CD4-positive, alpha-beta T cell (primary cell): Measurements from ENCODE around the gene COL25A1. TPM values are rescaled to one million over a fixed set of nuclear protein-coding genes. Genes with fewer than 3 reads are reported as not detected.

Source experiments
- ATAC-seq: fragments of 200-7000 bp; cut with Tn5 transposase; one replicate; pipeline ENCODE4 v1.10.0; 2022; ENCODE audit warnings: mild to moderate bottlenecking; ENCODE audit not compliant: poor library complexity
- CTCF ChIA-PET: fragments of 350-600 bp; sonication (Branson Sonifier 250); formaldehyde crosslinking; loops from one replicate; lab custom pipeline; 2021; ENCODE audit warnings: antibody characterized with exemption, inconsistent platforms; lab: Charles Lee
- POLR2A ChIA-PET: fragments of 350-600 bp; sonication (Branson Sonifier 250); formaldehyde crosslinking; loops from one replicate; lab custom pipeline; 2021; ENCODE audit warnings: antibody characterized with exemption, inconsistent platforms; lab: Charles Lee
- DNase-seq, 14 experiments: peaks; one replicate each; pipeline ENCODE4 v3.0.0-alpha.2; 2013 to 2020; ENCODE audit warnings: mixed read lengths in 2 of 14
- H3K27ac ChIP-seq, 2 donors: one replicate each; pipeline versions ENCODE4 v1.5.1 to v1.7.0; 2013; ENCODE audit warnings: low read length in 2 of 2, low read depth in 1 of 2, mild to moderate bottlenecking in 1 of 2
- H3K27me3 ChIP-seq, 2 experiments: 1 replicate in 1 of 2; 2 replicates in 1 of 2; pipeline versions ENCODE4 v1.6.1 to v1.7.0; 2013; ENCODE audit warnings: low read length in 2 of 2, control low read depth in 1 of 2, mild to moderate bottlenecking in 1 of 2, moderate library complexity in 1 of 2; ENCODE audit not compliant: insufficient read depth in 2 of 2, control insufficient read depth in 1 of 2
- H3K36me3 ChIP-seq: one replicate; pipeline ENCODE4 v1.6.1; 2013; ENCODE audit warnings: low read length, control low read depth; ENCODE audit not compliant: insufficient read depth
- H3K4me1 ChIP-seq: one replicate; pipeline ENCODE4 v1.6.1; 2013; ENCODE audit warnings: low read length, control low read depth; ENCODE audit not compliant: insufficient read depth
- H3K4me3 ChIP-seq: one replicate; pipeline ENCODE4 v1.5.1; 2013; ENCODE audit warnings: mild to moderate bottlenecking, low read length, moderate library complexity
- H3K9me3 ChIP-seq, 2 experiments: 1 replicate in 1 of 2; 2 replicates in 1 of 2; pipeline versions ENCODE4 v1.6.1 to v1.7.0; 2013; ENCODE audit warnings: low read length in 2 of 2, mild to moderate bottlenecking in 2 of 2, control low read depth in 1 of 2, moderate library complexity in 1 of 2; ENCODE audit not compliant: control insufficient read depth in 1 of 2, insufficient read depth in 1 of 2
- H3K27ac Mint-ChIP-seq: one replicate; pipeline ENCODE4 v1.8.0; 2020; ENCODE audit warnings: mixed read lengths
- H3K27me3 Mint-ChIP-seq: one replicate; pipeline ENCODE4 v1.8.0; 2021; ENCODE audit warnings: mixed read lengths
- H3K36me3 Mint-ChIP-seq: one replicate; pipeline ENCODE4 v1.8.0; 2021; ENCODE audit warnings: low read depth, mixed read lengths
- H3K4me1 Mint-ChIP-seq: one replicate; pipeline ENCODE4 v1.8.0; 2021; ENCODE audit warnings: low read depth, mixed read lengths
- H3K4me3 Mint-ChIP-seq: one replicate; pipeline ENCODE4 v1.8.0; 2020; ENCODE audit warnings: mild to moderate bottlenecking, mixed read lengths
- H3K9me3 Mint-ChIP-seq: one replicate; pipeline ENCODE4 v1.8.0; 2020; ENCODE audit warnings: mixed read lengths
- intact Hi-C, 2 experiments: fragments of 100-400 bp; cut with DNase I in 1 of 2; cut with micrococcal nuclease in 1 of 2; formaldehyde crosslinking; loops; one replicate each; pipeline versions ENCODE4 v1.15.1 to v1.9.0; 2023 to 2025; cut with DNase I, micrococcal nuclease
- total RNA-seq, 174 experiments: library from RNA in 2 of 174; stranded (reverse) in 2 of 174; gene quantifications; one replicate each; pipeline ENCODE4 v1.2.3 and lab custom pipeline; 2021 to 2026
- TF ChIP-seq, protein P1 (sequence below): fragments of 200-600 bp; IDR thresholded peaks from one replicate; pipeline ENCODE4 v1.8.0; 2022; ENCODE audit warnings: antibody characterized with exemption, mild to moderate bottlenecking

The COL25A1 gene
- total RNA-seq, 2 experiments from 2014 or later: 0.42 TPM; not detected in 1

DNA sequence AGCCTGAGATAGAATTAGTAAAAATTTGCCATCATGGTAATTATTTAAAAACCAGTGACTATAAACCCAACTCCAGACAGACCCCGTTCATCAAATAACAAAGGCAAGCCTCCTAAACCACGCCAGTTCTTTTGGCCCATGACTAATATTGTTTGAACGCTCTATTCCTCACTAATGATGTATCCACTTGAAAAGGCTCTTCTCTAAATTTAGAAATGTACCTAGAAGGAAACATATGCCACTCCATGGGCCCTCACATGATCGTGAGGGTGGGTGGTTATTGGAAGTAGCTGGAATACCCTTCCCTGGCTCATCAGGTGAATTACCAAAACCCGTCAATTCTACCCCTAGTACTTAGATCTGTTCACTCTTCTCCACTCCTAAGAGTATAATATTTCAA lies 249.2 kb downstream of the COL25A1 start:
- DNase-seq (no peak), ATAC-seq (no peak)
- Mint-ChIP-seq H3K27ac (no peak overlapping the region), H3K36me3 (no peaks in the 10 kb centered on the region), H3K4me1 (no peaks in the 10 kb centered on the region), H3K9me3 (no peaks in the 10 kb centered on the region), H3K4me3 (no peak overlapping the region), H3K27me3 (no peaks in the 10 kb centered on the region)
- Histone ChIP-seq H3K27me3 (no peaks in the 10 kb centered on the region), H3K27ac (no peak overlapping the region), H3K9me3 (no peaks in the 10 kb centered on the region), H3K4me1 (no peaks in the 10 kb centered on the region), H3K4me3 (no peak overlapping the region), H3K36me3 (no peaks in the 10 kb centered on the region)
- POLR2A ChIA-PET: no interaction called here
- CTCF ChIA-PET: no interaction called here
- TF ChIP-seq, protein P1, sequence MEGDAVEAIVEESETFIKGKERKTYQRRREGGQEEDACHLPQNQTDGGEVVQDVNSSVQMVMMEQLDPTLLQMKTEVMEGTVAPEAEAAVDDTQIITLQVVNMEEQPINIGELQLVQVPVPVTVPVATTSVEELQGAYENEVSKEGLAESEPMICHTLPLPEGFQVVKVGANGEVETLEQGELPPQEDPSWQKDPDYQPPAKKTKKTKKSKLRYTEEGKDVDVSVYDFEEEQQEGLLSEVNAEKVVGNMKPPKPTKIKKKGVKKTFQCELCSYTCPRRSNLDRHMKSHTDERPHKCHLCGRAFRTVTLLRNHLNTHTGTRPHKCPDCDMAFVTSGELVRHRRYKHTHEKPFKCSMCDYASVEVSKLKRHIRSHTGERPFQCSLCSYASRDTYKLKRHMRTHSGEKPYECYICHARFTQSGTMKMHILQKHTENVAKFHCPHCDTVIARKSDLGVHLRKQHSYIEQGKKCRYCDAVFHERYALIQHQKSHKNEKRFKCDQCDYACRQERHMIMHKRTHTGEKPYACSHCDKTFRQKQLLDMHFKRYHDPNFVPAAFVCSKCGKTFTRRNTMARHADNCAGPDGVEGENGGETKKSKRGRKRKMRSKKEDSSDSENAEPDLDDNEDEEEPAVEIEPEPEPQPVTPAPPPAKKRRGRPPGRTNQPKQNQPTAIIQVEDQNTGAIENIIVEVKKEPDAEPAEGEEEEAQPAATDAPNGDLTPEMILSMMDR: no peak
- intact Hi-C loops: no loop called here

DNA sequence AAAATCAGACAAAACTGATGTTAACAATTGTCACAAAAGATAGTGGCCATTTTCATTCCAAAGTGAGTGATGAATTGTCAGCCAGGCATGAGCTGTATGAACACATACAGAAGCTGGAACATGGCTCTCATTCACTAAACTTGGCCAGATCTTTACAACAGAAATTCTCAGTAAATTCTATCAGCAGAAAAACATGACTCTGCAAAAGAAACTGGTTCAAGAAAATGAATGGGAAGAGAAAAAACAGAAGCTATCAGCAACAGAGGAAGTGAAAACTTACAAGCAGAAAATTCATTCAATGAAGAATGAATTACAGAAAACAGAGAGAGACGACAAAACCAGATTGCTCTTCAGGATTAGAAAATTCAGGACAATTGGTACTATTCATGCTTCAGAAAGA lies 249.6 kb downstream of the COL25A1 start:
- H3K27me3 Mint-ChIP-seq: no peaks in the 10 kb centered on the region
- Histone ChIP-seq H3K27ac (no peak overlapping the region), H3K9me3 (no peaks in the 10 kb centered on the region), H3K4me3 (no peak overlapping the region), H3K27me3 (no peaks in the 10 kb centered on the region), H3K36me3 (no peaks in the 10 kb centered on the region), H3K4me1 (no peaks in the 10 kb centered on the region)
- no peaks in the 10 kb centered on the region for H3K9me3 Mint-ChIP-seq
- H3K36me3 Mint-ChIP-seq: no peaks in the 10 kb centered on the region
- ChIA-PET POLR2A (no interaction called here), CTCF (no interaction called here)
- no peaks in the 10 kb centered on the region for H3K4me1 Mint-ChIP-seq
- DNase-seq: no peak
- no peak for ATAC-seq
- H3K4me3 Mint-ChIP-seq: no peak overlapping the region
- H3K27ac Mint-ChIP-seq: no peak overlapping the region
- intact Hi-C loops: no loop called here
- TF ChIP-seq, protein P1: no peak

DNA sequence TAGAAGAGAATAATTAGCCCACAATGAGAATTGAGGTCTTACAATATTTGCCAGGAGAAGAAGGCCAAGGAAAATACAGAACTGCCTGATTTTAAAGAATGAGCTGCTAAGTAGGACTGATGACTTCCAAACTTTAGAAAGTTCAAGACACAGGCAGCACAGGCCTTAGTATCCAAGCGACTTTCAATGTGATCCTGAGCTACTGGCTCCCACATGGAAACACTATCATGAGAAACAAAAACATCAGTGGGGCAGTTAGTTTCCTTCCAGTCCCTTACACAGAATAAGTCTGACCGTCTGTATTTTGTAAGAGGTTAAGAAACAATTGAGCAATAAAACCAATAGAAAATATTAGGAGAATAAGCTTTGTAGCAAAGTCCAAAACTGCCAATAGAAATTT lies 251.4 kb downstream of the COL25A1 start:
- Mint-ChIP-seq H3K27me3 (no peaks in the 10 kb centered on the region), H3K36me3 (no peaks in the 10 kb centered on the region), H3K4me1 (peaks cover 5% of the 10 kb centered on the region), H3K4me3 (no peak overlapping the region), H3K27ac (no peak overlapping the region), H3K9me3 (no peaks in the 10 kb centered on the region)
- intact Hi-C loops: no loop called here
- Histone ChIP-seq H3K4me3 (no peak overlapping the region), H3K36me3 (no peaks in the 10 kb centered on the region), H3K27me3 (no peaks in the 10 kb centered on the region), H3K4me1 (no peaks in the 10 kb centered on the region), H3K9me3 (no peaks in the 10 kb centered on the region), H3K27ac (no peak overlapping the region)
- ChIA-PET POLR2A (no interaction called here), CTCF (no interaction called here)
- TF ChIP-seq, protein P1: no peak
- no peak for DNase-seq
- ATAC-seq: no peak
